Ovary (tissue), 9 donors: ENCODE measurements around the gene TRMT10B. TPM values are rescaled to one million over a fixed set of nuclear protein-coding genes. Genes with fewer than 3 reads are reported as not detected.
A peak's percentile ranks its signal among the peaks of the same experiment; 100 is the strongest.

Experiments used
- DNase-seq, 5 donors: peaks; one replicate each; pipeline ENCODE4 v3.0.0-alpha.2; 2019 to 2020
- H3K27ac ChIP-seq, 2 donors: fragments of 200-600 bp; one replicate each; pipeline versions ENCODE4 v1.5.1 to v1.8.0; 2019 to 2022
- H3K27me3 ChIP-seq: fragments of 200-600 bp; one replicate; pipeline ENCODE4 v1.8.0; 2022
- H3K36me3 ChIP-seq: fragments of 200-600 bp; sonication (generic); one replicate; pipeline ENCODE4 v1.5.1; 2019
- H3K4me1 ChIP-seq: one replicate; pipeline ENCODE4 v1.8.1; 2013; ENCODE audit warnings: mild to moderate bottlenecking, moderate library complexity; ENCODE audit not compliant: insufficient read depth
- H3K4me3 ChIP-seq: fragments of 200-600 bp; sonication (generic); one replicate; pipeline ENCODE4 v1.5.1; 2017
- H3K9me3 ChIP-seq, 2 donors: fragments of 200-600 bp in 1 of 2; sonication (generic) in 1 of 2; one replicate each; pipeline versions ENCODE4 v1.5.1 to v1.8.1; 2013 to 2019; ENCODE audit warnings: mild to moderate bottlenecking in 1 of 2, moderate library complexity in 1 of 2
- EP300 ChIP-seq: sonication (generic); formaldehyde crosslinking; IDR thresholded peaks from one replicate; pipeline ENCODE4 v1.6.1; 2017; ENCODE audit warnings: antibody characterized with exemption
- POLR2A ChIP-seq: fragments of 450-650 bp; IDR thresholded peaks from one replicate; pipeline ENCODE4 v1.6.1; 2017; ENCODE audit warnings: antibody characterized with exemption, mild to moderate bottlenecking, moderate library complexity
- WGBS, 3 donors: extraction: QIAGEN DNeasy Blood & Tissue Kit in 1 of 3; methylation state at CpG; one replicate each; pipeline versions ENCODE4 v1.1.5 to v1.1.7; 2013 to 2017; 5-methylcytosine and 5-hydroxymethylcytosine counted together
- intact Hi-C, 4 donors: fragments of 100-400 bp; cut with DNase I; formaldehyde crosslinking; loops; one replicate each; pipeline versions ENCODE4 v1.11.0 to v1.15.1; 2022 to 2023
- polyA plus RNA-seq, 2 donors: library from polyadenylated mRNA; stranded (reverse); fragments of 200-250 nt in 1 of 2; fragments of 350-450 nt in 1 of 2; fragmentation: Illumina TruSeq in 1 of 2; extraction: RNeasy Lipid Tissue Mini Kit (QIAGEN cat#74804) in 1 of 2; gene quantifications; one replicate each; pipeline ENCODE4 v1.2.3, GENCODE V29; 2013 to 2014
- total RNA-seq, 7 donors: library from RNA; depleted of rRNA in 2 of 7; stranded (reverse); fragments of >200 nt in 2 of 7; fragmentation: NEBNext Ultra II Directional in 3 of 7; extraction: Animal tissue kit (Norgen Biotek cat#: 25700) in 3 of 7; gene quantifications; one replicate each; pipeline versions ENCODE4 v1.1.0 to v1.2.4, GENCODE V29; 2016 to 2023
- TF ChIP-seq, protein P1 (sequence below), 3 donors: fragments of 450-650 bp in 2 of 3; fragments of 200-600 bp in 1 of 3; IDR thresholded peaks; one replicate each; pipeline versions ENCODE4 v1.5.1 to v1.8.0; 2016 to 2022; ENCODE audit warnings: antibody characterized with exemption in 3 of 3, mild to moderate bottlenecking in 1 of 3
- donor health status: DM: no; HTN: no; CAD: no; lungs with moderate emphysema.
- donor health status: DM: no; HTN: no; CAD: no.
- donor health status: Bipolar disorder and iron deficiency.
- donor health status: DM: yes; HTN: yes; CAD: no.
- donor health status: DM: no; HTN: no; CAD: no.
- donor health status: DM: yes; HTN: yes; CAD: no.

Gene TRMT10B
- total and polyA plus RNA-seq, 9 donors, result 6.7 to 13.6 (median 9.9) TPM

- H3K4me1 ChIP-seq, result no peaks in the 10 kb centered on the region
- no peaks in the 10 kb centered on the region for H3K9me3 ChIP-seq
- DNase-seq, result no peak
- intact Hi-C loops, result no loop called here
- H3K27me3 ChIP-seq, result no peaks in the 10 kb centered on the region
- no peak for TF ChIP-seq POLR2A
- TF ChIP-seq, protein P1, sequence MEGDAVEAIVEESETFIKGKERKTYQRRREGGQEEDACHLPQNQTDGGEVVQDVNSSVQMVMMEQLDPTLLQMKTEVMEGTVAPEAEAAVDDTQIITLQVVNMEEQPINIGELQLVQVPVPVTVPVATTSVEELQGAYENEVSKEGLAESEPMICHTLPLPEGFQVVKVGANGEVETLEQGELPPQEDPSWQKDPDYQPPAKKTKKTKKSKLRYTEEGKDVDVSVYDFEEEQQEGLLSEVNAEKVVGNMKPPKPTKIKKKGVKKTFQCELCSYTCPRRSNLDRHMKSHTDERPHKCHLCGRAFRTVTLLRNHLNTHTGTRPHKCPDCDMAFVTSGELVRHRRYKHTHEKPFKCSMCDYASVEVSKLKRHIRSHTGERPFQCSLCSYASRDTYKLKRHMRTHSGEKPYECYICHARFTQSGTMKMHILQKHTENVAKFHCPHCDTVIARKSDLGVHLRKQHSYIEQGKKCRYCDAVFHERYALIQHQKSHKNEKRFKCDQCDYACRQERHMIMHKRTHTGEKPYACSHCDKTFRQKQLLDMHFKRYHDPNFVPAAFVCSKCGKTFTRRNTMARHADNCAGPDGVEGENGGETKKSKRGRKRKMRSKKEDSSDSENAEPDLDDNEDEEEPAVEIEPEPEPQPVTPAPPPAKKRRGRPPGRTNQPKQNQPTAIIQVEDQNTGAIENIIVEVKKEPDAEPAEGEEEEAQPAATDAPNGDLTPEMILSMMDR (IDR thresholded peaks at IDR 0.05), result no peak
- TF ChIP-seq EP300, result no peak
- 56 to 61% (median 60%) methylated on average over 2 of the region's 2 CpGs for WGBS, 3 donors
- no peak overlapping the region for H3K27ac ChIP-seq
- H3K4me3 ChIP-seq, result no peak overlapping the region
- H3K36me3 ChIP-seq, result no peaks in the 10 kb centered on the region
Measured at GRCh38 chr9:37778534-37778933, 24.9 kb downstream of the TRMT10B start.

DNA sequence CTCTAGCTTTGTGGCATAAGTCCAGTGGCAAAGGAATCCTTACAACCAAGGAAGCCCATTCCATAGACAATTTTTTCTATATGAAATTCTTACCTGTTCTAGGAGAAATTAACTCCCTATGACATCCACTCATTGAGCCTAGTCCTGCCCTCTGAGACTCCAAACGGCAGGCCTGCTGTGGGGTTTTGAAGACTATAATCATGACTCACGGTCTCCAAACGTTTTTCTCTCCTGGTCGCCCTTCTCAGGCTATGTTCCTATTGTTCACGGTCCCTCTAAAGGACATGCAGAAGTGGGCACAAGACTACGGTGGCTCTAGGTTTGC, 30.6 kb downstream of the TRMT10B start:
- intact Hi-C loops, result loop anchor here in 3 of 4 donors (5.0 to 10.0 kb wide), 4 partner anchors 71 to 232 kb away; partner anchors contain the start of gene FBXO10 (in 1 of the 3)
- Histone ChIP-seq H3K9me3 (no peaks in the 10 kb centered on the region), H3K4me1 (peaks cover 4% of the 10 kb centered on the region), H3K27me3 (no peaks in the 10 kb centered on the region), H3K36me3 (no peaks in the 10 kb centered on the region), H3K27ac (peak overlapping the region; percentile 58 to 65), H3K4me3 (peak overlapping the region; percentile 95)
- 0 to 1% (median 0%) methylated on average over 6 of the region's 6 CpGs for WGBS, 3 donors
- DNase-seq, result no peak
- no peak for TF ChIP-seq POLR2A
- no peak for TF ChIP-seq EP300
- TF ChIP-seq, protein P1 (IDR thresholded peaks at IDR 0.05), result no peak

DNA sequence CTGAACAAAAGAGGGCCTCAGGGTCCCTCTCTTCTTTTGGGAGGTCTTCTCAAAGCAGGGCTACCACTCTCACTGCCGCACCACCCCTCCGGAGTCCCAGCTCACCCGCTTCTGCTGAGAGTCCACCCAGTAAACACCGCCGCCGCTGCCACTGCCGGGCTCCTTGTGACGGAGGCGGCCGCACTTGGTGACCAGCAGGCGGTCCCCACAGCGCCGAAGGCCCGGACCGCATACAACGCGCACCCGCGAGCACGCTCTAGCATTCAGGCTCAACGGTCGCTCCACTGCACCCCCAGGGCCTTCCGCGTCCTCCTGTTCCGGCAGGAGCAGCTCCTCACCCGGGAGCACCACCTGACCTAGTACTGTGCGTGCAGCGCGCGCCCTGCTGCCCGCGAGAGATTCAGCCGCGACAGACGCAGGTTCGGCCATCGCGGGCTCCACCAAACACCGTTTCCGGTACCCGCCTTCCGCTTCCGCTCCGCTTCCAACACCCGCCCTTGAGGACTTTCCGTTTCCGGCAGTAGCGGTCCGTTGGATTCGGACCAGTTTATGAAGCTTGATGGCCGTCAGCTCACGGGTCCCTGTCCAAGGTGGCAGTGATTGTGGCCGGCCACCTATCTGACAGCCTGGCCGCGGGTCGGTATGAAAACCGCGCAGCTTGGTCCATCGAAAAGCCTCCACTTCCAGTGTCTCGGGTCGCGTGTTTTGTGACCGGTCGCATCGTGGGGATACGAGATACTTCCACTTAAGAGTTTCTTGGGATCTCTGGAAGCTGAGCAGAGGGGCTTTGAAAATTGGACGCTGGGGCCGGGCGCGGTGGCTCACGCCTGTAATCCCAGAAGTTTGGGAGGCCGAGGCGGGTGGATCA, 31.2 kb downstream of the TRMT10B start, which contains the start of gene EXOSC3:
Gene EXOSC3, minus strand, starts transcription at position 449 of the 868 bp plus-strand sequence. Its CDS starts 20 bp downstream, at position 429.
- peak within 1 kb of the TSS; percentile 58 to 65 for H3K27ac ChIP-seq
- intact Hi-C loops, result loop anchor here in 3 of 4 donors (5.0 to 10.0 kb wide), 4 partner anchors 70 to 233 kb away; partner anchors contain the start of gene FBXO10 (in 1 of the 3)
- WGBS, 3 donors, result 0 to 1% (median 1%) methylated on average over 73 of the region's 73 CpGs
- peak within 1 kb of the TSS; percentile 95 for H3K4me3 ChIP-seq
- no peak for TF ChIP-seq EP300
- peak; percentile 43 for TF ChIP-seq POLR2A
- TF ChIP-seq, protein P1 (IDR thresholded peaks at IDR 0.05), result no peak
- no peaks in the 10 kb centered on the region for H3K9me3 ChIP-seq
- H3K27me3 ChIP-seq, result no peaks in the 10 kb centered on the region
- H3K4me1 ChIP-seq, result peaks cover 4% of the 10 kb centered on the region
- H3K36me3 ChIP-seq, result no peaks in the 10 kb centered on the region
- peak; percentile 77 to 89 (median 81) for DNase-seq

- no peak for TF ChIP-seq EP300
- TF ChIP-seq, protein P1 (IDR thresholded peaks at IDR 0.05), result no peak
- TF ChIP-seq POLR2A, result no peak
- H3K4me3 ChIP-seq, result no peak overlapping the region
- H3K9me3 ChIP-seq, result no peaks in the 10 kb centered on the region
- H3K4me1 ChIP-seq, result peaks cover 4% of the 10 kb centered on the region
- no peak for DNase-seq
- 45 to 52% (median 50%) methylated on average over 42 to 45 of the region's 45 CpGs for WGBS, 3 donors
- intact Hi-C loops, result loop anchor here in 2 of 4 donors (10.0 kb wide), 3 partner anchors 68 to 212 kb away; partner anchors contain the start of gene FBXO10 (in 1 of the 2)
- no peaks in the 10 kb centered on the region for H3K27me3 ChIP-seq
- no peaks in the 10 kb centered on the region for H3K36me3 ChIP-seq
- no peak overlapping the region for H3K27ac ChIP-seq
Measured at GRCh38 chr9:37787059-37787458, 33.5 kb downstream of the TRMT10B start.
